HEK293 (cell line): ENCODE measurements around the gene CD93.

Experiments used
- CTCF ChIA-PET: fragments of 350-600 bp; formaldehyde crosslinking; extraction: SDS; loops from one replicate; lab custom pipeline; 2021; ENCODE audit warnings: antibody characterized with exemption; lab: Yijun Ruan, JAX
- POLR2A ChIA-PET: fragments of 300-600 bp; formaldehyde crosslinking; extraction: SDS; loops from one replicate; lab custom pipeline; 2020; ENCODE audit warnings: antibody characterized with exemption, inconsistent platforms; lab: Yijun Ruan, JAX
- H3K27ac ChIP-seq: fragments of 200-500 bp; sonication (Bioruptor generic); 2 replicates; pipeline ENCODE4 v1.5.1; 2014; ENCODE audit warnings: low read depth, low read length, control low read depth, inconsistent platforms; ENCODE audit errors: extremely low read depth
- H3K36me3 ChIP-seq, 2 experiments: fragments of 200-500 bp in 1 of 2; sonication (Bioruptor generic) in 1 of 2; 1 replicate in 1 of 2; 2 replicates in 1 of 2; pipeline ENCODE4 v1.5.1; 2014 to 2017; ENCODE audit warnings: inconsistent platforms in 2 of 2, low read length in 2 of 2; ENCODE audit not compliant: control insufficient read depth in 2 of 2, insufficient read depth in 1 of 2
- H3K4me1 ChIP-seq: fragments of 200-500 bp; sonication (Bioruptor generic); 2 replicates; pipeline ENCODE4 v1.5.1; 2014; ENCODE audit warnings: mild to moderate bottlenecking, low read length, inconsistent platforms; ENCODE audit not compliant: control insufficient read depth, insufficient read depth
- H3K4me3 ChIP-seq: 2 replicates; pipeline ENCODE4 v1.5.1; 2011; ENCODE audit warnings: low read depth, mild to moderate bottlenecking, control low read depth, low read length, moderate library complexity
- H3K9me3 ChIP-seq: fragments of 200-500 bp; sonication (Bioruptor generic); 2 replicates; pipeline ENCODE4 v1.5.1; 2014; ENCODE audit warnings: low read depth, low read length, inconsistent platforms; ENCODE audit not compliant: control insufficient read depth, insufficient read depth
- FEZF1 ChIP-seq: fragments of 450-650 bp; formaldehyde crosslinking; IDR thresholded peaks from 2 replicates; pipeline ENCODE4 v1.5.1; 2016; ENCODE audit warnings: missing biosample characterization, missing genetic modification characterization
- HOXD13 ChIP-seq: sonication (generic); formaldehyde crosslinking; IDR thresholded peaks from 2 replicates; pipeline ENCODE4 v1.8.0; 2022; ENCODE audit warnings: missing genetic modification reagents, borderline replicate concordance
- KLF7 ChIP-seq: fragments of 450-650 bp; formaldehyde crosslinking; IDR thresholded peaks from 2 replicates; pipeline ENCODE4 v1.5.1; 2016; ENCODE audit warnings: missing biosample characterization, missing genetic modification characterization, borderline replicate concordance
- KLF9 ChIP-seq: fragments of 450-650 bp; formaldehyde crosslinking; IDR thresholded peaks from 2 replicates; pipeline ENCODE4 v1.5.1; 2016; ENCODE audit warnings: missing biosample characterization, missing genetic modification characterization, low read depth
- PRDM4 ChIP-seq: fragments of 450-650 bp; formaldehyde crosslinking; IDR thresholded peaks from 2 replicates; pipeline ENCODE4 v1.5.1; 2017; ENCODE audit warnings: missing biosample characterization, missing genetic modification characterization
- SALL2 ChIP-seq: fragments of 450-650 bp; formaldehyde crosslinking; IDR thresholded peaks from 2 replicates; pipeline ENCODE4 v1.5.0; 2017; ENCODE audit warnings: missing biosample characterization, mild to moderate bottlenecking, missing genetic modification characterization, borderline replicate concordance
- ZBTB48 ChIP-seq: fragments of 450-650 bp; formaldehyde crosslinking; IDR thresholded peaks from 2 replicates; pipeline ENCODE4 v1.5.1; 2016; ENCODE audit warnings: missing biosample characterization, missing genetic modification characterization
- ZBTB8A ChIP-seq: fragments of 450-650 bp; formaldehyde crosslinking; IDR thresholded peaks from 2 replicates; pipeline ENCODE4 v1.5.1; 2016; ENCODE audit warnings: missing biosample characterization, missing genetic modification characterization
- ZNF416 ChIP-seq: fragments of 450-650 bp; formaldehyde crosslinking; IDR thresholded peaks from 2 replicates; pipeline ENCODE4 v1.5.1; 2016; ENCODE audit warnings: missing biosample characterization, missing genetic modification characterization
- ZNF473 ChIP-seq: fragments of 450-650 bp; formaldehyde crosslinking; IDR thresholded peaks from 2 replicates; pipeline ENCODE4 v1.5.1; 2017; ENCODE audit warnings: missing biosample characterization, missing genetic modification characterization
- ZNF518A ChIP-seq: fragments of 450-650 bp; formaldehyde crosslinking; conservative IDR thresholded peaks from 2 replicates; pipeline ENCODE4 v1.5.1; 2016; ENCODE audit warnings: low read depth, missing biosample characterization, missing genetic modification characterization
- ZNF544 ChIP-seq: fragments of 450-650 bp; formaldehyde crosslinking; IDR thresholded peaks from 2 replicates; pipeline ENCODE4 v1.5.0; 2017; ENCODE audit warnings: missing biosample characterization, missing genetic modification characterization
- ZNF610 ChIP-seq: fragments of 450-650 bp; formaldehyde crosslinking; IDR thresholded peaks from 2 replicates; pipeline ENCODE4 v1.5.1; 2016; ENCODE audit warnings: missing biosample characterization, missing genetic modification characterization, borderline replicate concordance
- ZNF791 ChIP-seq: fragments of 450-650 bp; formaldehyde crosslinking; IDR thresholded peaks from 2 replicates; pipeline ENCODE4 v1.5.1; 2016; ENCODE audit warnings: missing biosample characterization, missing genetic modification characterization
- ZSCAN23 ChIP-seq: fragments of 450-650 bp; formaldehyde crosslinking; IDR thresholded peaks from 2 replicates; pipeline ENCODE4 v1.5.1; 2016; ENCODE audit warnings: missing biosample characterization, missing genetic modification characterization
- ZSCAN4 ChIP-seq: fragments of 450-650 bp; formaldehyde crosslinking; IDR thresholded peaks from 2 replicates; pipeline ENCODE4 v1.5.1; 2017; ENCODE audit warnings: missing biosample characterization, missing genetic modification characterization

The CD93 gene

GRCh38 chr20:23060629-23061028 is 25.5 kb downstream of the CD93 start:
- no peak overlapping the region for H3K4me3 ChIP-seq
- H3K4me1 ChIP-seq: peaks cover 3% of the 10 kb centered on the region; the same call in 1 of the 2 replicates
- H3K27ac ChIP-seq: no peak overlapping the region
- no peaks in the 10 kb centered on the region for H3K36me3 ChIP-seq
- ChIA-PET POLR2A (interaction anchor here (0.8 to 1.2 kb wide), 2 partner anchors 10 to 297 kb away, joined by 3 read pairs; no protein-coding TSS in a partner anchor), CTCF (interaction anchor here (0.6 to 2.1 kb wide), 5 partner anchors 9 to 365 kb away, joined by 3 to 15 read pairs (median 3); no protein-coding TSS in a partner anchor)
- no peaks in the 10 kb centered on the region for H3K9me3 ChIP-seq
- TF ChIP-seq KLF9 (tag by site-specific recombination) (no peak), ZSCAN23 (tag by site-specific recombination) (no peak), KLF7 (tag by site-specific recombination) (no peak), ZNF416 (tag by site-specific recombination) (no peak), PRDM4 (tag by site-specific recombination) (no peak), ZNF791 (tag by site-specific recombination) (no peak), HOXD13 (no peak), ZBTB8A (tag by site-specific recombination) (no peak), ZNF544 (no peak), SALL2 (tag by site-specific recombination) (no peak), ZNF610 (tag by site-specific recombination) (no peak), ZBTB48 (tag by site-specific recombination) (no peak), ZNF473 (tag by site-specific recombination) (no peak)
- TF ChIP-seq, all 188 proteins: peak for 0

- Histone ChIP-seq H3K36me3 (no peaks in the 10 kb centered on the region), H3K9me3 (no peaks in the 10 kb centered on the region), H3K4me3 (no peak overlapping the region), H3K4me1 (peaks cover 3% of the 10 kb centered on the region; the same call in 1 of the 2 replicates), H3K27ac (no peak overlapping the region)
- CTCF ChIA-PET: interaction anchor here (0.7 to 1.3 kb wide), 2 partner anchors 141 to 368 kb away, joined by 3 to 4 read pairs; no protein-coding TSS in a partner anchor
- POLR2A ChIA-PET: interaction anchor here (1.2 kb wide), 1 partner anchor 298 kb away, joined by 3 read pairs; no protein-coding TSS in a partner anchor
- peak; percentile 46 for TF ChIP-seq FEZF1 (tag by site-specific recombination)
- TF ChIP-seq ZNF518A: no peak
- no peak for TF ChIP-seq ZSCAN4 (tag by site-specific recombination)
Observed at GRCh38 chr20:23059846-23060245, 26.3 kb downstream of the CD93 start.
